GM19324 (cell line): ENCODE measurements around the gene PHC2.

Source experiments
- ATAC-seq: cut with Tn5 transposase; IDR thresholded peaks from one replicate; pipeline ENCODE4 v1.9.1; 2021; ENCODE audit warnings: mild to moderate bottlenecking, moderate library complexity; ENCODE audit not compliant: unreplicated experiment, low FRiP score

PHC2 gene

GRCh38 chr1:33391343-33392078 lies 39.4 kb downstream of the PHC2 start:
- ATAC-seq: no peak

DNA sequence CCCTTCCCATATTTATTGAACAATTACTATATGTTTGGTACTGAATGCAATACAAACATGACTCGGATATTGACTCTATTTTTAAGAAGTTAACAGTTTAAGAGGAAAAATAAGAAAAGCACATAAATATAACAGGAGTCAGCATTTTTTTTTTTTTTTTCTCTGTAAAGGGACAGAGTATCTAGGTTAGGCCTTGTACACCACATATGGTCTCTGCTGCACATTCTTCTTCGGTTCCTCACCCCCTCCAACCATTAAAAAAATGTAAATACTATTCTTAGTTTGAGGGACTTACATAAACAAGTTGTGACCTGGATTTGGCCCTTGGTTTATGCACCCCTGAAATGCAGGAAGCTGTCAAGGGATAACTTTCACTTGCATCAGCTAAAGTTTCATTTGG lies 40.4 kb downstream of the PHC2 start:
- ATAC-seq: no peak

DNA sequence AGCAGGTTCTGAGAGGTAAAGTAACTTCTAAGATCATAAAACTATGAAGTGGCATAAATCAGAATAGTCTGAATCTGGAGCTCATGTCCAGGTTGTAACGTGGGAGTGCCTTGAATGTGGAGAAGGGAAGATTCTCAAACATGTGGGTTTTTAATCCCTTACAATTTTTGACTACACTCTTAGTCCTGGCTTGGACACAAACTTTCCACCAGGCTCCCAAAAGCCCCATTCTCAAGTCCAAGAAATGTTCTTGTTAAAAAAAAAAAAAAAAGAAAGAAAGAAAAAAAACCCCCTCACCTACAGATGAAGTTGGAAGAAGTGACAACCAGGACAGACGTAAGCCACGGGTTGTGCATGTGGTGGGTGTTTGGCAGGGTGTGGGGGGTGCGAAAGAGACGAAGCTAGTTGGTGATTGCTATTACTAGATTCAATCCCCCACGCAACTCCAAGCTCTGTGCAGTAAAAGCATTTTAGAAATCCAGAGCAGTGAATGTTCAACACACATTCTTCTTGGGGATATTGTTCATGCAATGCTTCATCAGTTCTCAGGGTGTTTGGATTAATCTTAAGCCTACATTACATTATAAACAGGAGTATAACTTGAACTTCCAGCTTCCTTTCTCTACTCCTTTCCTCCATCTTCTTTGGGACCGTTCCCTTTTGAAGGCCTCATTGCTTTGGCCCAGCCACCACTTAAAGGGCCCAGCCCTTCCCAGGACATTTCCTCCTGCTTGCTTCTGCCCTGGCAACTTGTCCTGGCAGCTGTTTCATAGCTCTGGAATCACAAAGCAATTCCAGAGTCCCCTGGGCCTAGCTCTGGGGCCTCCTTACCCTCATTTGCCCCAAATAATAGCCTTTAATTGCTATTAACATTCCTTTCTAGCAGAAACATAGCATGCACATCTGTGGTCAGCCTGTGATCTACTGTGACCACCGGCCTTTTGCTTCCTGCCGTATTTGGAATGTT lies 41.8 kb downstream of the PHC2 start:
- ATAC-seq: no peak

DNA sequence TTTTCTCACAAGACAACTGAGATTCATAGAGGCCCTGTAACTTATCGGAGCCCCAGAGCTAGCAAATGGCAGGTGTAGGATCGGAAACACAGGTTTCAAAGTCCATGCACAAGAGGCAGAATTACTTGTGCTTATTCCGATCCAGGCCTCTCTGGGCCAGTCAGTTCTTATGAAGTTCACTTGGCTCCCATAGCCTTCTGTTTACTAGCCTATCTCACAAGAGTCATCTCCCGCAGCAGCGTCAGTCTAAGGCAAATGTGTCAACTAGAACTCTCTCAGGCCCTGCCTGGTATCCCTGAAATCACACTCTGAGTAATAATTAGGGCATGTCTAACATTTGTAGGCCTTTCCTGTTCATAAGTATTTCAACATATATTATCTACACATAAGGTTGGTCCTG lies 43.3 kb downstream of the PHC2 start:
- no peak for ATAC-seq

DNA sequence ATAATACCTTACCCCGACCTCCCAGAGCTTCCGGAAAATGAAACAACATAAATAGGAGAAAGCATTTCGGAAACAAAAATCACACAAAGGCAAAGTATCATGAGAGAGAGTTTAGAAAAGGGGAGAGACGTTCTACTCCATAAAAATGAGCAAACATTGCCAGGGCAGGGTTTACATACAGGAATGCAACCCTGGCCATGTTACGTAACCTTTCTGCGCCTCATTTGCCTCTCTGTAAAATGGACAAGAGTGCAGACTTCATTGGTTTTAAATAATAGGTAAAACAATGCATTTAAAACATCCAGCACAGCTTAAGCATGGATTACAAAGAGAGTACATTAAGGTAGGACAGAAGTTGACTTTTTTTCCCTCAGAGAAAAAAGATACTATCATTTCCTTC lies 45.6 kb downstream of the PHC2 start:
- ATAC-seq: no peak

- no peak for ATAC-seq
Observed at GRCh38 chr1:33384040-33384812, 46.7 kb downstream of the PHC2 start.

- no peak for ATAC-seq
Observed at GRCh38 chr1:33383489-33383888, 47.4 kb downstream of the PHC2 start.

GRCh38 chr1:33382661-33383415 lies 48.1 kb downstream of the PHC2 start:
- ATAC-seq: no peak

GRCh38 chr1:33381977-33382376 lies 48.9 kb downstream of the PHC2 start:
- no peak for ATAC-seq

DNA sequence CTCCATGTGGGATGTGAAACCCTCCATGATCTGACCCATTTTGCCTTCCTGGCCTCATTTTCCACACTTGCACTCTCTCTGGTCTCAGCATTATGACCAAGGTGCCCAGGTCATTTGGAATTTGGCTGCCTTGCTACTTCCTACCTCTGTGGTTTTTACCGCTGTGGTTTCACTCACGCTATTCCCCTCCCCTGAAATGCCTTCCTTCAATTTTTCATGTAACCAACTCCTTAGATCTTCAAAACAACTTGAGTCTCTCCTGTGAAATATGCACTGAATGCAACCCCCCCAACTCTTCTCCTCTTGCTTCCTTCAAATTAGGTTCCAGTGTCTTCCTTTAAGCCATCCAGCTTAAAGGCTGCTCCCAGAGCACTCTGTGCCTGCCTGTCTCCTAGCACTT lies 50.1 kb downstream of the PHC2 start:
- no peak for ATAC-seq

GRCh38 chr1:33379631-33380354 lies 51.1 kb downstream of the PHC2 start:
- no peak for ATAC-seq

- no peak for ATAC-seq
Observed at GRCh38 chr1:33378976-33379375, 51.9 kb downstream of the PHC2 start.

GRCh38 chr1:33378524-33378923 lies 52.4 kb downstream of the PHC2 start:
- ATAC-seq: no peak

- ATAC-seq: no peak
Observed at GRCh38 chr1:33377756-33378155, 53.1 kb downstream of the PHC2 start.

DNA sequence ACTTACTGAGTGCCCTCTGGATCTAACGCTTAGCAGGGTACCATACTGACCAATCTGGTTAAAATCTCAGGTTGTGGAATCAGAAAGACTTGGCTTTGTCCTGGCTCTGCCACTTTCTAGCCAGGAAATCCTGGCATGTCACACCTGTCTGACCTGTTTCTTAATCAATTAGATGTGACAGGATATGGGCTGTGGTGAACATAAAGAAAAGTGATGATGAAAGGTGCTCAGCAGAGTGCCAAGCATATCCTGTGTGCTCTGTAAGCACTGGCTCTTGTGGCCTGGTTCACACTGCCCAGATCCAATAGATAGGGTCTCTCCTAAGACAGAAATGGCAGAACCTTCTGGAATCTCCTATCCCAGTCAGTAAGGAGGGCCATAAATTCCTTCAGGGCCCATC lies 53.9 kb downstream of the PHC2 start:
- no peak for ATAC-seq

DNA sequence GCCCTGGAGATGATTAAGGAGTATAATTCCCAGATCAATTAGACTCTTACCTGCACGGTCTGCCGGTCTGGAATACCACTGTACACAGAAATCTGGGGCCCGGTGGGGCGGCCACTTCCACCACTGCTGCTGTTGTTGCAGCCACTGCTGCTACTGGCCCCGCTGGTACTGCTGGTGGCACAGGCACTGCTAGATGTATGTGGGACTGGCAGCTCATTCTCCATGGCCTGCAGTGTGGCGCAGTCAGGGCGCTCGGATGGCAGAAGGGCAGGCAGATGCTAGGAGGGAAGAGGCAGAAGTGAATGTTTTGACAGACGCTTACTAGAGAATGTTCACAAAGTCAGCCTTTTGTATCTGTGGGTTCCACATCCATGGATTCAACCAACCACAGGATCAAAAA lies 55.6 kb downstream of the PHC2 start:
- no peak for ATAC-seq

- ATAC-seq: no peak
Observed at GRCh38 chr1:33374336-33375105, 56.4 kb downstream of the PHC2 start.

DNA sequence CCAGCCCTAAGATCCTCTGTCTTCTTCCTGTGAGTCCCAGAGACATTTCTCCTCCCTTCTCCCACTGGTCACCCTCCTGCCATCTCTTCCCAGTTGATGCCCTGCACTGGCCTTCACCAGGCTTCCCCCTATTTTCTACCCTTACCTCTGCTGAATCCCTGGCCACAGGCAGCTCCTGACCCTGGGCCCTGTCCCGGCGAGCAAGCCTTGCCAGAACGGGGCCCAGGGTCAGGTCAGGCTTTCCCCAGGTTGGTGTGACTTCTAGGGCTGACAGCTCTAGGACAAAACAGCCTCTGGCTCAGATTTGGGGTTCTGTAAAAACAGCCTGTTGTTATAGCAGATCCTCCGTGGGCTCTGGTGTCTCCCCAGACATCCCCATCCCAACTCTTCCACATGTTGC lies 57.3 kb downstream of the PHC2 start:
- ATAC-seq: no peak

GRCh38 chr1:33372677-33373076 lies 58.2 kb downstream of the PHC2 start:
- ATAC-seq: no peak
